SK-N-SH treated with all-trans-retinoic acid at 6 μM for 48 hours (cell line): ENCODE results near the gene CBL.

Experiments
- PPARA ChIP-seq: fragments of 250-450 bp; sonication (Bioruptor Pico); IDR thresholded peaks from 2 replicates; pipeline ENCODE4 v1.5.0; 2020; ENCODE audit warnings: mild to moderate bottlenecking, borderline replicate concordance
- ZFP3 ChIP-seq: fragments of 250-450 bp; sonication (Bioruptor Pico); IDR thresholded peaks from 2 replicates; pipeline ENCODE4 v1.5.0; 2020; ENCODE audit warnings: mild to moderate bottlenecking, moderate library complexity
- ZNF8 ChIP-seq: fragments of 450-650 bp; formaldehyde crosslinking; IDR thresholded peaks from 2 replicates; pipeline ENCODE4 v1.5.0; 2020; ENCODE audit warnings: mild to moderate bottlenecking, moderate library complexity
- TF ChIP-seq, protein P1 (sequence below): fragments of 250-450 bp; sonication (Bioruptor Pico); IDR thresholded peaks from 2 replicates; pipeline ENCODE4 v1.8.0; 2021; ENCODE audit warnings: low read depth, mild to moderate bottlenecking, moderate library complexity, borderline replicate concordance
- TF ChIP-seq, protein P2 (sequence below): fragments of 250-450 bp; sonication (Bioruptor Pico); IDR thresholded peaks from 2 replicates; pipeline ENCODE4 v1.5.1; 2020; ENCODE audit warnings: low read depth, mild to moderate bottlenecking, moderate library complexity
- TF ChIP-seq, protein P3 (sequence below): fragments of 250-450 bp; sonication (Bioruptor Pico); IDR thresholded peaks from 2 replicates; pipeline ENCODE4 v1.8.0; 2020; ENCODE audit warnings: mild to moderate bottlenecking, moderate library complexity, borderline replicate concordance

DNA sequence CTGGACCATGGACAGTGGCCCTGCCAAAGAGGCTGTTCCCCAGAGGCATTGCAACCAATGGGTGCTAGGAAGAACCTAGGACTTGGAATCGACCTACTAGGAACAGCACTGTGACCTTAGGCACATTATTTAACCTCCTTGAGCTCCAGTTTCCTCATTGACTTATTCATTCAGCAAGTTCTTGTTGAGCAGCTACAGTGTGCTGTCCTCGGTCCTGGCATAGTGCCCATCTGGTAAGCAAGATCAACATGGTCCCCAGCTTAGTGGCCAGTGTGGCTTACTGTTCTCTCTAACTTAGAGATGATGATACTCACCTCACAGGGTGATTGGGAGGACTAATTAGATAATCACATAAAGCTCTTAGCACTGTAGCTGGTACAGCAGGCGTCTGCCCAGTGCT is 49.1 kb upstream of the CBL start:
- no peak for TF ChIP-seq PPARA
- TF ChIP-seq, protein P1, sequence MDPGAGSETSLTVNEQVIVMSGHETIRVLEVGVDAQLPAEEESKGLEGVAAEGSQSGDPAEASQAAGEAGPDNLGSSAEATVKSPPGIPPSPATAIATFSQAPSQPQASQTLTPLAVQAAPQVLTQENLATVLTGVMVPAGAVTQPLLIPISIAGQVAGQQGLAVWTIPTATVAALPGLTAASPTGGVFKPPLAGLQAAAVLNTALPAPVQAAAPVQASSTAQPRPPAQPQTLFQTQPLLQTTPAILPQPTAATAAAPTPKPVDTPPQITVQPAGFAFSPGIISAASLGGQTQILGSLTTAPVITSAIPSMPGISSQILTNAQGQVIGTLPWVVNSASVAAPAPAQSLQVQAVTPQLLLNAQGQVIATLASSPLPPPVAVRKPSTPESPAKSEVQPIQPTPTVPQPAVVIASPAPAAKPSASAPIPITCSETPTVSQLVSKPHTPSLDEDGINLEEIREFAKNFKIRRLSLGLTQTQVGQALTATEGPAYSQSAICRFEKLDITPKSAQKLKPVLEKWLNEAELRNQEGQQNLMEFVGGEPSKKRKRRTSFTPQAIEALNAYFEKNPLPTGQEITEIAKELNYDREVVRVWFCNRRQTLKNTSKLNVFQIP (CRISPR knock-in tag), result no peak
- no peak for TF ChIP-seq ZFP3
- TF ChIP-seq ZNF8, result no peak
- TF ChIP-seq, protein P2, sequence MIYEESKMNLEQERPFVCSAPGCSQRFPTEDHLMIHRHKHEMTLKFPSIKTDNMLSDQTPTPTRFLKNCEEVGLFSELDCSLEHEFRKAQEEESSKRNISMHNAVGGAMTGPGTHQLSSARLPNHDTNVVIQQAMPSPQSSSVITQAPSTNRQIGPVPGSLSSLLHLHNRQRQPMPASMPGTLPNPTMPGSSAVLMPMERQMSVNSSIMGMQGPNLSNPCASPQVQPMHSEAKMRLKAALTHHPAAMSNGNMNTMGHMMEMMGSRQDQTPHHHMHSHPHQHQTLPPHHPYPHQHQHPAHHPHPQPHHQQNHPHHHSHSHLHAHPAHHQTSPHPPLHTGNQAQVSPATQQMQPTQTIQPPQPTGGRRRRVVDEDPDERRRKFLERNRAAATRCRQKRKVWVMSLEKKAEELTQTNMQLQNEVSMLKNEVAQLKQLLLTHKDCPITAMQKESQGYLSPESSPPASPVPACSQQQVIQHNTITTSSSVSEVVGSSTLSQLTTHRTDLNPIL (CRISPR knock-in tag), result no peak
- TF ChIP-seq, protein P3, sequence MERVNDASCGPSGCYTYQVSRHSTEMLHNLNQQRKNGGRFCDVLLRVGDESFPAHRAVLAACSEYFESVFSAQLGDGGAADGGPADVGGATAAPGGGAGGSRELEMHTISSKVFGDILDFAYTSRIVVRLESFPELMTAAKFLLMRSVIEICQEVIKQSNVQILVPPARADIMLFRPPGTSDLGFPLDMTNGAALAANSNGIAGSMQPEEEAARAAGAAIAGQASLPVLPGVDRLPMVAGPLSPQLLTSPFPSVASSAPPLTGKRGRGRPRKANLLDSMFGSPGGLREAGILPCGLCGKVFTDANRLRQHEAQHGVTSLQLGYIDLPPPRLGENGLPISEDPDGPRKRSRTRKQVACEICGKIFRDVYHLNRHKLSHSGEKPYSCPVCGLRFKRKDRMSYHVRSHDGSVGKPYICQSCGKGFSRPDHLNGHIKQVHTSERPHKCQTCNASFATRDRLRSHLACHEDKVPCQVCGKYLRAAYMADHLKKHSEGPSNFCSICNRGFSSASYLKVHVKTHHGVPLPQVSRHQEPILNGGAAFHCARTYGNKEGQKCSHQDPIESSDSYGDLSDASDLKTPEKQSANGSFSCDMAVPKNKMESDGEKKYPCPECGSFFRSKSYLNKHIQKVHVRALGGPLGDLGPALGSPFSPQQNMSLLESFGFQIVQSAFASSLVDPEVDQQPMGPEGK, result no peak
